ENCODE measurements around the gene SH3RF3.

SH3RF3 gene

GRCh38 chr2:109139002-109139401, 10.0 kb downstream of the SH3RF3 start:
- no peak for DNase-seq (ENCODE audit: low read depth in 2 of 2)

GRCh38 chr2:109139865-109140396, 10.9 kb downstream of the SH3RF3 start:
- DNase-seq (ENCODE audit: low read depth in 2 of 2) = no peak

- DNase-seq (ENCODE audit: low read depth in 2 of 2) = no peak
These were observed 12.1 kb downstream of the SH3RF3 start for GRCh38 chr2:109141006-109141600.

- DNase-seq (ENCODE audit: low read depth in 2 of 2) = no peak
These were observed 12.8 kb downstream of the SH3RF3 start for GRCh38 chr2:109141727-109142283.

GRCh38 chr2:109142416-109143210, 13.6 kb downstream of the SH3RF3 start:
- DNase-seq (ENCODE audit: low read depth in 2 of 2) = no peak

GRCh38 chr2:109143214-109144187, 14.5 kb downstream of the SH3RF3 start:
- peak in 1 of 2 donors; percentile 34 for DNase-seq (ENCODE audit: low read depth in 2 of 2)

GRCh38 chr2:109144271-109144670, 15.3 kb downstream of the SH3RF3 start:
- no peak for DNase-seq (ENCODE audit: low read depth in 2 of 2)

- no peak for DNase-seq (ENCODE audit: low read depth in 2 of 2)
These were observed 15.7 kb downstream of the SH3RF3 start for GRCh38 chr2:109144721-109145120.

- DNase-seq (ENCODE audit: low read depth in 2 of 2) = no peak
These were observed 16.3 kb downstream of the SH3RF3 start for GRCh38 chr2:109145286-109145685.

GRCh38 chr2:109147405-109147804, 18.4 kb downstream of the SH3RF3 start:
- DNase-seq (ENCODE audit: low read depth in 2 of 2) = no peak

- no peak for DNase-seq (ENCODE audit: low read depth in 2 of 2)
These were observed 19.2 kb downstream of the SH3RF3 start for GRCh38 chr2:109148117-109148746.

- DNase-seq (ENCODE audit: low read depth in 2 of 2) = no peak
These were observed 20.1 kb downstream of the SH3RF3 start for GRCh38 chr2:109148991-109149645.

GRCh38 chr2:109150559-109150958, 21.6 kb downstream of the SH3RF3 start:
- no peak for DNase-seq (ENCODE audit: low read depth in 2 of 2)

GRCh38 chr2:109151519-109151918, 22.5 kb downstream of the SH3RF3 start:
- DNase-seq (ENCODE audit: low read depth in 2 of 2) = no peak

- no peak for DNase-seq (ENCODE audit: low read depth in 2 of 2)
These were observed 24.2 kb downstream of the SH3RF3 start for GRCh38 chr2:109153005-109153784.

- DNase-seq (ENCODE audit: low read depth in 2 of 2) = no peak
These were observed 24.8 kb downstream of the SH3RF3 start for GRCh38 chr2:109153807-109154206.

- no peak for DNase-seq (ENCODE audit: low read depth in 2 of 2)
These were observed 25.2 kb downstream of the SH3RF3 start for GRCh38 chr2:109154226-109154625.

- DNase-seq (ENCODE audit: low read depth in 2 of 2) = no peak
These were observed 26.8 kb downstream of the SH3RF3 start for GRCh38 chr2:109155553-109156451.

All from stimulated activated CD8-positive, alpha-beta memory T cell treated with anti-CD3 and anti-CD28 coated beads, Interleukin-15, amount 100 ng/mL, for 4 hours (primary cell).